NCI-H2029 treated with DMSO at 0.1 percent for 48 hours (cell line): ENCODE results near the gene RNASEH2C.
"Not testable (repeated sequence)": the region's sequence is repeated elsewhere in the genome, so short reads cannot be mapped to it uniquely, and the experiment has no call there.

ENCODE experiments used
- DNase-seq: peaks from one replicate; lab custom pipeline; 2025; lab: John Stamatoyannopoulos, UW

RNASEH2C gene

DNA sequence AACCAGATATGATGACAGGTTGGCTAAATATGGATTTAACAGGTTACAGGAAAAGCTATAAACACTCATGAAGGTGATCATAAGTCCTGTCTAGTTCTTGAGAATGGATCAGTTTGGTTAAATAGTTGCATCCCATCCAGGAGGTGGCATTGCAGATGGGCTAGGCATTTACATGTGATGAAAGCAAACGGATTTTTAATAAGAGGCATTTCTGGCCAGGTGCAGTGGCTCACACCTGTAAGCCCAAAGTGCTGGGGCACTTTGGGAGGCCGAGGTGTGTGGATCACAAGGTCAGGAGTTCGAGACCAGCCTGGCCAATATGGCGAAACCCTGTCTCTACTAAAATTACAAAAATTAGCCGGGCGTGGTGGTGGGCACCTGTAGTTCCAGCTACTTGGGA is 37.1 kb downstream of the RNASEH2C start:
- DNase-seq = not testable (repeated sequence)

- DNase-seq = no peak
These were observed 40.3 kb downstream of the RNASEH2C start for GRCh38 chr11:65680192-65680743.

DNA sequence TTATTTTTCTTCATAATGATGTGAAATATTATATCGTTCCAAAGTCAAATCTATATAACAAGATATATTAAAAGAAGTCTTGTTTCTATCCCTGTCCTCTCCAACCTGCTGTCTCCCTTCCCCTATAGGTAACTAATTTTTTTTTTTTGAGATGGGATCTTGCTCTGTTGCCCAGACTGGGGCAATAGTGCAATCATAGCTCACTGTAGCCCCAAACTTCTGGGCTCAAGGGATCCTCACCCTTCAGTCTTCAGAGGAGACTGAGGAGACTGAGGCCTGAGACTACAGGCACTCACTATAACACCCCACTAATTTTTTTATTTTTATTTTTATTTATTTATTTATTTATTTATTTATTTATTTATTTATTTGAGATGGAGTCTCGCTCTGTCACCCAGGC is 47.6 kb downstream of the RNASEH2C start:
- no peak for DNase-seq

- no peak for DNase-seq
These were observed 48.3 kb downstream of the RNASEH2C start for GRCh38 chr11:65672180-65672860.
